Pancreas (tissue), 10 donors: ENCODE measurements around the gene IQGAP2. TPM values are rescaled to one million over a fixed set of nuclear protein-coding genes. Genes with fewer than 3 reads are reported as not detected.

ENCODE experiments used
- ATAC-seq, 4 donors: fragments of 200-7000 bp; cut with Tn5 transposase; one replicate each; pipeline versions ENCODE4 v1.8.0 to v1.9.1; 2020; ENCODE audit warnings: mild to moderate bottlenecking in 4 of 4, moderate library complexity in 4 of 4
- DNase-seq, 6 donors: peaks; one replicate each; pipeline ENCODE4 v3.0.0-alpha.2; 2020
- FAIRE-seq: peaks from 2 replicates; lab custom pipeline; 2012; peaks lifted over from hg19 to GRCh38; lab: Jason Lieb, UNC
- H3K27ac ChIP-seq, 4 donors: fragments of 200-600 bp; sonication (generic); 1 replicate in 3 of 4; 2 replicates in 1 of 4; pipeline versions ENCODE4 v1.5.0 to v1.8.0; 2020
- H3K27me3 ChIP-seq, 4 donors: fragments of 200-600 bp; one replicate each; pipeline ENCODE4 v1.8.0; 2021
- H3K36me3 ChIP-seq, 3 donors: fragments of 200-600 bp; sonication (generic) in 1 of 3; one replicate each; pipeline versions ENCODE4 v1.5.0 to v1.8.0; 2020 to 2021
- H3K4me1 ChIP-seq, 3 donors: fragments of 200-600 bp; one replicate each; pipeline ENCODE4 v1.8.0; 2021
- H3K4me3 ChIP-seq, 4 donors: fragments of 200-600 bp; sonication (generic) in 2 of 4; one replicate each; pipeline versions ENCODE4 v1.5.0 to v1.8.0; 2020 to 2021
- H3K9me3 ChIP-seq, 4 donors: fragments of 200-600 bp; one replicate each; pipeline ENCODE4 v1.8.0; 2021
- CTCF ChIP-seq, 4 donors: fragments of 200-600 bp; sonication (generic) in 3 of 4; IDR thresholded peaks; one replicate each; pipeline versions ENCODE4 v1.5.0 to v1.8.0; 2021; ENCODE audit warnings: antibody characterized with exemption in 4 of 4
- WGBS, 2 donors: extraction: QIAGEN DNeasy Blood & Tissue Kit; methylation state at CpG; one replicate each; pipeline ENCODE4 v1.1.7; 2013; 5-methylcytosine and 5-hydroxymethylcytosine counted together
- intact Hi-C, 3 donors: fragments of 100-400 bp; cut with DNase I; formaldehyde crosslinking; loops; one replicate each; pipeline versions ENCODE4 v1.11.1 to v1.14.2; 2022
- polyA plus RNA-seq, 2 donors: library from polyadenylated mRNA; stranded (reverse); fragments of 200-250 nt; gene quantifications; one replicate each; pipeline ENCODE4 v1.2.3, GENCODE V29; 2013
- total RNA-seq, 6 donors: library from RNA; stranded (reverse); fragmentation: NEBNext Ultra II Directional in 4 of 6; extraction: Animal tissue kit (Norgen Biotek cat#: 25700) in 4 of 6; gene quantifications; one replicate each; pipeline versions ENCODE4 v1.2.1 to v1.2.4, GENCODE V29; 2021 to 2023
- donor health status: healthy with polysubstance abuse.
- donor health status: DM: no; HTN: no; CAD: no; lungs with moderate emphysema.
- donor health status: DM: no; HTN: no; CAD: no.
- donor health status: control.
- donor health status: control.
- donor health status: Bipolar disorder and iron deficiency.
- donor health status: DM: yes; HTN: yes; CAD: no.
- donor health status: DM: no; HTN: no; CAD: no.
- donor health status: DM: no; HTN: no; CAD: no.
- donor health status: DM: yes; HTN: yes; CAD: no.

Gene IQGAP2
- total and polyA plus RNA-seq, 8 donors: 14.4 to 54.0 (median 35.2) TPM

DNA sequence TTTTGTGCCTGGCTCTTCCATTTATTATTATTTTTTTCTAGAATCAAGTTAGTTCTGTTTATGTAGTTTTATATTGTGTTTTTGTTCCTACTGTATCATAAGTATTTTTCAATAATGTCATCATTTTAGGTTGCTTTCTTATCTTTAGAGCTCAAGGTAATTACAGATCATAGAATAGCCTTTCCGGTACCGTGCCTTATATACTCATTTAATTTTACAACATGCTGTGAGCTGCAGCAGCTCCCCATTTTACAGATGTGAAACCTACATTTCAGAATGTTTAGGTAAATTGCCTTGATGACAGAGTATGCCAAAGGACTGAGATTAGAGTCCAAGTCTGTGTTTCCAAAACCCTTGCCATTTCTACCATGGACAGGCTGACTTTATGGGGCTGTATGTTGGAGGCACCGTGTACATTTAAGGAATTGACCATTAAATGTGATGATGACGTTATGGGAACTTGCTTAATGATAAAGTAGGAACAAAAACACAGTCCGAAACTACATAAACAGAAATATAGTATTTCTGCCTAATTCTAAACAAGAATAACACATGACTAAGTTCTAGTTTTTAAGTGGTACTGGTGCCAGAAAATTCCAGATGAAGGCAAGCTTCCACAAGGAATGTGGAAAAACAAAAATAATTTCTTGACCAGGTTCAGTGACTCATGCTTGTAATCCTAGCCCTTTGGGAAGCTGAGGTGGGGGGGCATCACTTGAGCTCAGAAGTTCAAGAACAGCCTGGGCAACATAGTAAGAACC is 97.7 kb downstream of the IQGAP2 start:
- Histone ChIP-seq H3K36me3 (no peaks in the 10 kb centered on the region), H3K27ac (no peak overlapping the region), H3K27me3 (no peaks in the 10 kb centered on the region), H3K4me1 (peaks cover 0 to 8% (median 5%) of the 10 kb centered on the region in 3 donors), H3K9me3 (no peaks in the 10 kb centered on the region), H3K4me3 (no peak overlapping the region)
- intact Hi-C loops: no loop called here
- ATAC-seq (no peak), DNase-seq (no peak), FAIRE-seq (no peak)
- no peak for TF ChIP-seq CTCF (IDR thresholded peaks at IDR 0.05)
- 82 to 90% methylated on average over 5 of the region's 5 CpGs for WGBS, 2 donors

GRCh38 chr5:76503929-76504328 is 100.8 kb downstream of the IQGAP2 start:
- H3K27me3 ChIP-seq: no peaks in the 10 kb centered on the region
- no peak for TF ChIP-seq CTCF (IDR thresholded peaks at IDR 0.05)
- H3K9me3 ChIP-seq: no peaks in the 10 kb centered on the region
- ATAC-seq (peak in 3 of 4 donors; percentile 32 to 56 (median 44)), DNase-seq (no peak), FAIRE-seq (no peak)
- no peak overlapping the region for H3K4me3 ChIP-seq
- no peak overlapping the region for H3K27ac ChIP-seq
- no peaks in the 10 kb centered on the region for H3K36me3 ChIP-seq
- H3K4me1 ChIP-seq: no peaks in the 10 kb centered on the region
- intact Hi-C loops: no loop called here
- WGBS, 2 donors: 61% methylated on average over 4 of the region's 4 CpGs

- DNase-seq (no peak), FAIRE-seq (no peak), ATAC-seq (no peak)
- WGBS, 2 donors: 69 to 80% methylated on average over 4 of the region's 4 CpGs
- H3K4me1 ChIP-seq: no peaks in the 10 kb centered on the region
- H3K4me3 ChIP-seq: no peak overlapping the region
- H3K27ac ChIP-seq: no peak overlapping the region
- no peak for TF ChIP-seq CTCF (IDR thresholded peaks at IDR 0.05)
- H3K27me3 ChIP-seq: no peaks in the 10 kb centered on the region
- no peaks in the 10 kb centered on the region for H3K9me3 ChIP-seq
- intact Hi-C loops: no loop called here
- no peaks in the 10 kb centered on the region for H3K36me3 ChIP-seq
Observed at GRCh38 chr5:76504901-76505564, 101.9 kb downstream of the IQGAP2 start.

- 37 to 44% methylated on average over 1 of the region's 1 CpG for WGBS, 2 donors
- Histone ChIP-seq H3K27me3 (no peaks in the 10 kb centered on the region), H3K27ac (no peak overlapping the region), H3K9me3 (no peaks in the 10 kb centered on the region), H3K4me1 (no peaks in the 10 kb centered on the region), H3K36me3 (no peaks in the 10 kb centered on the region), H3K4me3 (no peak overlapping the region)
- DNase-seq (no peak), ATAC-seq (no peak), FAIRE-seq (no peak)
- intact Hi-C loops: no loop called here
- TF ChIP-seq CTCF (IDR thresholded peaks at IDR 0.05): no peak
Observed at GRCh38 chr5:76513476-76513875, 110.4 kb downstream of the IQGAP2 start.

DNA sequence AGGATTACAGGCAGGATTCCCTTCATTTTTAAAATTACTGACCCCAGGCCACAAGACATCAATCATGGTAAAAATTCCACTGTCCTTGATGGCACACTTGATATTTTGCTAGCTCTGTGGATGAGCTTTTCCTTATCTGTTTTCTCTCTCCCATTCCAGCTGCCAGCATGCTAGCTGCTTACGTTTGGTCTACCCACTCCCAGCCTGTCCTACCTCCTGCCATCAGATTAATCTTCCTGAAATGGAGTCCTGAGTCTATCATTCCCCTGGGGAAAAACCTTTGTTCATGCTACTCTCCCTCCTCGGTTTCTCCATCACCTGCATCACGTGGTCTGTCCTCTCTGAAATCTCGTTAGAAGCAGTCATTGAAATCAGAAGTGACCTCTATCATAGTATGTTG is 111.2 kb downstream of the IQGAP2 start:
- H3K4me3 ChIP-seq: no peak overlapping the region

More for the DNA sequence above, 111.2 kb downstream of the IQGAP2 start:
- no peak for ATAC-seq
- TF ChIP-seq CTCF (IDR thresholded peaks at IDR 0.05): no peak
- Histone ChIP-seq H3K4me1 (no peaks in the 10 kb centered on the region), H3K27me3 (no peaks in the 10 kb centered on the region), H3K36me3 (no peaks in the 10 kb centered on the region), H3K27ac (no peak overlapping the region), H3K9me3 (no peaks in the 10 kb centered on the region)
- 76 to 81% methylated on average over 4 of the region's 4 CpGs for WGBS, 2 donors
- no peak for DNase-seq
- intact Hi-C loops: no loop called here
- no peak for FAIRE-seq
